GM19395 (cell line): Measurements from ENCODE around the gene GRK2.
"Not testable (repeated sequence)": the region's sequence is repeated elsewhere in the genome, so short reads cannot be mapped to it uniquely, and the experiment has no call there.

Experiments
- ATAC-seq: cut with Tn5 transposase; IDR thresholded peaks from one replicate; pipeline ENCODE4 v1.9.1; 2021; ENCODE audit warnings: mild to moderate bottlenecking, moderate library complexity; ENCODE audit not compliant: unreplicated experiment

Gene GRK2

DNA sequence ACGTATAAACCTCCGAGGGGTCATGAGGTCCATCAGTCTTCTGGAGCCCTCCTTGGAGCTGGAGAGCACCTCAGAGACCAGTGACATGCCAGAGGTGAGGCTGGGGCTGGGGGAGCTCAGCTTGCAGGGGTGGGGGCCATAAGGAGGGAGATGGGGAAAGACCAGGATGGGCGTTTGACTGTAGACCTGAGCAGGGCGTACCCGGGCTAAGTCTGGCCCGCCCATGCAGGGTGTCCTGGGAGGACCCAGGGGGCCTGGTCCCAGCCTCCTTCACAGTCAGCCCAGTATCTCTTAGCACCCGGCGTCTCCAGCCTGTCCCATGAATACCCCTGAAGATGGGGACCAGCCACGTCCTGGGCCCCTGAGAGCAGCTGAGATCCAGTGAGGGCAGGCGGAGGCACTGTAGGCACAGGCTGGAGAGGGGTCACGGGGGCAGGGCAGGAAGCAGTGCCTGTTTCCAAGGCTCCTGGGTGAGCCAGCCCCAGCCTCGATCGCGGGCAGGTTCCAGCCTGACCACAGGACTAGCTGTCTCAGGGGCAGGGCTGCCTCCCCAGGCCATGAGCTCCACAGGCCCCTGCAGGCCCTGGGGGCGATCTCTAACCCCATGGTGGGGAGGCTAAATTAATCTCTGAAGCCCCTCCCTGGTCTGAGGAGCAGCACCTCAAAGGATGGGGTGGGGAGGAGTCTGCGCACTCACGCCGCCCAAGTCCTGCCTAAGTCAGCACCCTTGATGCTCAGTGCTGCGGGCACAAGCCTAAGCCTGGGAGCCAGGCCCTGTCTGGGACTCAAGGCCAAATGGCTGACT, 44.2 kb downstream of the GRK2 start:
- no peak for ATAC-seq

GRCh38 chr11:67311051-67311555, 44.8 kb downstream of the GRK2 start:
- ATAC-seq: no peak

DNA sequence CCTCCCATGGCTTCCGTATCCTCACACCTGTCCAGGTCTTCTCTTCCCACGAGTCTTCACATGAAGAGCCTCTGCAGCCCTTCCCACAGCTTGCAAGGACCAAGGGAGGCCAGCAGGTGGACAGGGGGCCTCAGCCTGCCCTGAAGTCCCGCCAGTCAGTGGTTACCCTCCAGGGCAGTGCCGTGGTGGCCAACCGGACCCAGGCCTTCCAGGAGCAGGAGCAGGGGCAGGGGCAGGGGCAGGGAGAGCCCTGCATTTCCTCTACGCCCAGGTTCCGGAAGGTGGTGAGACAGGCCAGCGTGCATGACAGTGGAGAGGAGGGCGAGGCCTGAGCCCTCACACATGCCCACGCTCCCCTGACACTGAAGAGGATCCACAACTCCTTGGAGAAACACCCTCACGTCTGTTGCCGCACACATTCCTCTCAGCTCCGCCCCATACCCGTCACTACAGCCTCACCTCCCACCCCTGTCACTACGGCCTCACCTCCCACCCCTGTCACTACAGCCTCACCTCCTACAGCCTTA, 45.3 kb downstream of the GRK2 start:
- no peak for ATAC-seq

DNA sequence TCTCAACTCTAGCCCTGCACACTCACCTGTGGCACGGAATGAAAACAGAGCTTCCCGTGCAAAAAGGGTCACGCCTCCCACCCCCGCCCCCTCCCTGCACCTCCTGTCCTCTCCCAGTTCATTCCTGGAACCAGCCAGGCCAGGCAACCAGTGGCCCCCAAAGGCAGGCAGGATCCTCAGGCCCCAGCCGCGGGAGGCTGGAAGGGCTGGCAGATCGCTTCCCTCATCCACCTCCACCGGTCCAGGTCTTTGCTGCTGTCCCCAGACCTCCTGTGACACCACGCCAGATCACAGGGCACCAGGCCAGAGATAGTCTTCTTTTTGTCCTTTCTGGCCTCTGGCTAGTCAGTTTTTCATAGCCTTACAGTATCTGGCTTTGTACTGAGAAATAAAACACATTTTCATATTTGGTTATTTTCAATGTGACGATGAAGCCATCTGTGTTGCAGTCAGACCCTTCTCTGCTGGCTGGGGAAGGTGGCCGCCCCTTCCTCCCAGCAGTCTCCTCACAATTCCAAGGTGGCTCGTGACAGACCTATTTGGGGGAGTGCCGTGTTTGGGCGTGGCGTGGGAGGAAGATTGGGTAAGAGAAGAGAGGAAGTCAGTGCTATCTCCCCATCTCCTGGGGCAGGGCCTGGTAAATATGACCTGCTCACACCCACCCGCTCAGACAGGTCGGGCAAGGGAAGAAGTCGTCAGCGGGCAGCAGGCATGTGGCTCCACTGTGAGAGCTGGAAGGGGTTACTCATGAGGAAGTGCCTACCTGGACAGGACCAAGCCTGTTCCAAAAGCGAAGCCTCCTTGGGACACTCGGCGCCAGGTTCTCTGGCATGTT, 46.1 kb downstream of the GRK2 start:
- ATAC-seq: no peak

DNA sequence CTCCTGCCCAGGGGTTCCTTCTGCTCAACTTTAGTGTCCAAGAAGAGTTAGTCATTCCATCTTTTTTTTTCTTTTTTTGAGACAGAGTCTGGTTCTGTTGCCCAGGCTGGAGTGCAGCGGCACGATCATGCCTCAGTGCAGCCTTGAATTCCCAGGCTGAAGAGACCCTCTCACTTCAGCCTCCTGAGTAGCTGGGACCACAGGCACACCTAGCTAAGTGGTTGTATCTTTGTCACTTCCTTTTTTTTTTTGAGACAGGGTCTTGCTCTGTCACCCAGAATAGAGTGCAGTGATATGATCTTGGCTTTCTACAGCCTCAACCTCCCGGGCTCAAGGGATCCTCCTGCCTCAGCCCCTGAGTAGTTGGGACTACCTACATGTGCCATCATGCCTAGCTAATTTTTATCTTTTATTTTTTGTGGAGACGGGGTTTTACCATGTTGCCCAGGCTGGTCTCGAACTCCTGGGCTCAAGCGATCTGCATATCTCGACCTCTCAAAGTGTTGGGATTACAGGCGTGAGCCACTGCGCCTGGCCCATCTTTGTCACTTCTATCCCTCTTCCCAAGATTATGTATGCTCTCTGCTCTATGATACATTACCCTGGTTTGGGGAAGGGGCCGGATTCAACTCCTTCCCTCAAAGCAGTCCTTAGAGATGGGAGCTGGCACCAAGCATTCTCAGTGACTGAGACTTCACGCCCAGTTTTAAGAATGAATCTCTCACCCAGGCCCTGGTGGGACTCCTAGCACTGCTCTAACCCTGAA, 47.0 kb downstream of the GRK2 start:
- ATAC-seq: no peak

DNA sequence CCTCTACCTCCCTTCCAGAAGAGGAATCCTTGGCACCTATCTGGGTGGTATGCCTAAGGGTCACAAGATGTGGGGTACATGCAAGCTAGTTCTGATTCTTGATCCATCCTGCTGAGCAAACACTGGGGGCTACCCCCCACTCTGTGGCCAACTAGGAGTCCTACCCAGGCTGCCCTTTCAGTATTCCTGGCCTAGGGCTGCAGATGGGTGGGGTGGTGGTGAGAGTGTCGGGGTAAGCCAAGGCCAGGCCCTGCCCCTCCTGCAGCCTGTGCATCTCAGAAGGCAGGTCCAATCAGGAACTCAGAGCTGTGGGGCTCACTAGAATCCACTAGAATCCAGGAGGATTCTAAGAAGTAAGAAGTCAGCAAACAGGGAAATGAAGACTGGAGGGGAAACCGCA, 47.9 kb downstream of the GRK2 start:
- ATAC-seq: no peak

DNA sequence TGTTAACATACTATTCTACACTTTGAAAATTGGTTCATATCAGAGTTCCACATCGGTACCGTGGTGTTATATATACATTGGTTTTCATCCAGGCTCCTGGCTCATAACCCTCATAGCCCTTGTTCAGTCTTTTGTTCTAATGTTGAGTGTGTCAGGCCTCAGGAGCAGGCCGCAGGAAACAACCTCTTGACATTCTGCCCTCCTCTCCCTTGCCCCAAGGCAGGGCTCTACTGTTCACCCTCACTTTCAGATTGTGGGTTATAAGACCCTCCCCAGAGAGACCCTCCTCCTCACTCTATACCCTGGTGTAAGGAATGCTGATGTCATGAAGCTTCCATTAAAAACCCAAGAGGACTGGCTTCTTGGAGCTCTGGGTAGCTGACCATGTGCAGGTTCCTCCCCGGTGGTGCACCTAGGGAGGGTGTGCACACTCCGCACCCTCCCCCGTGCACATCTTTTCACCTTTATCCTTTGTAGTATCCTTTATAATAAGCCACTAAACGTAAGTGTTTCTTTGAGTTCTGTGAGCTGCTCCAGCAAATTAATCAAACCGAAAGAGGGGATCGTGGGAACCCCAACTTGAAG, 49.1 kb downstream of the GRK2 start:
- no peak for ATAC-seq

GRCh38 chr11:67316882-67317204, 50.6 kb downstream of the GRK2 start:
- peak; percentile 7 for ATAC-seq

- peak; percentile 74 for ATAC-seq
Measured at GRCh38 chr11:67317205-67317887, 51.1 kb downstream of the GRK2 start.

- ATAC-seq: peak; percentile 7
Measured at GRCh38 chr11:67317888-67318555, 51.7 kb downstream of the GRK2 start.

GRCh38 chr11:67318876-67319275, 52.6 kb downstream of the GRK2 start:
- not testable (repeated sequence) for ATAC-seq

- ATAC-seq: no peak
Measured at GRCh38 chr11:67320011-67320410, 53.7 kb downstream of the GRK2 start.

DNA sequence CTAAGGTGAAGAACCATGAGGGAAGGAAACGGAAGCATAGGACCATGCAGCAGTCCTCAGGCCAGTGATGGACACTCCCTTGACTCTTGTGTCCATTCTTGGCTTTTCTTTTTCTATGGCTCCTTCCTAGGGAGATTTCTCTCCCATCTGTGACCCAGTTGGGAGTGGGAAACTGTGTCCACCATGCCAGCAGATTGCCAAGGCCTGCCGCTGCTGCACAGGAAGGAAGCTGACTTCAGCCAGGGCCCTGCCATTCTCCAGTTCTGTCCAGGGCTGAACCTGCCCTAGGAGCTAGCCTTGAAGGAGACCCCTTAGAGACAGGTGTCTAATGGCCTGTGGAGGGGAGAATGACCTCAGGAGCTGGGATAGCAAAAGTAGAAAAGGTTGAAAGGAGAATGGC, 54.4 kb downstream of the GRK2 start:
- ATAC-seq: no peak

DNA sequence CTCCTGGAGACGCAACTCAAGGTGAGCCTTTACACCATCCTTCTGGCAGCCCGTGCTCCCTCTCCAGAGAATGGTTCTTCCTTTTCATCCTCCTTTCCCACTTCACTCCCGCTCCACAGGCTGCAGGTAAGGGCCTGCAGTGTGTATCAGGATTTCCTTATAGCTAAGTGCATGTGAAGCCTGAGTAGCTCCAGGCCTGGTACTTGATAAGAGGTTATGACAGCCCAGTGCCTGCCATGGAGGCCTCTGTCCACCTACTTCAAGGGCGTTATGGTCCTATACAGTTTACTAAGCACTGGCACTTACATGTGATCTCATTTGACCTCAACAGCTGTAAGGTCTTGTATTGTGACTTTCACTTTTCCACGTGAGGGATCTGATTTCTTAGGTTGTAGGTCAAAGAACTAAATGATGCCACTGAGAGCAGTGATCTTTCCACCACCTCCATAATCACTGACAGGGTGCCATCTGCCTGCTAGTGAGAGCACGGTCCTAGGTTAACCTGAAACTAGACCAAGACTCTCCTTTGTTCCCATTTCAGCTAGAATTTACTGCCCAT, 55.1 kb downstream of the GRK2 start:
- ATAC-seq: no peak

GRCh38 chr11:67322049-67322448, 55.8 kb downstream of the GRK2 start:
- ATAC-seq: no peak

DNA sequence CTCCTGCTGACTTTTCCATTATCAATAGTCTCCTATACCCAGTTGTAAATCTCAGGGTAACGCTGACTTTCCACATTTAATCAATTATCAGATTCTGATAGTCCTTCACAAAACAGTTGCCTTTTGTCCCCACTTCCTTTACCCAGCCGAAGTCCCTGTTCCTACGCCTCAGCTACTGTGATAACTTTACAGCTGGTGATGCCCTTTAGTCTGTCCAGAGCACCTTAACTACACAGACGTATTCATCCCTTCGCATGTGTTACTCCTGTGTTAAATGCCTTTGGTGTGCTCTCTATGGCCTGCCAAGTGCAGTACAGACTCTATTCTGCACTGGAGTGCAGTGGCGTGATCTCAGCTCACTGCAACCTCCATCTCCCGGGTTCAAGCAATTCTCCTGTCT, 57.3 kb downstream of the GRK2 start:
- no peak for ATAC-seq

- ATAC-seq: no peak
Measured at GRCh38 chr11:67332081-67332691, 65.9 kb downstream of the GRK2 start.
